Breast epithelium (tissue), 4 donors: Measurements from ENCODE around the gene TRPC1. TPM values are rescaled to one million over a fixed set of nuclear protein-coding genes. Genes with fewer than 3 reads are reported as not detected.

Source experiments
- DNase-seq, 2 donors: peaks; one replicate each; pipeline ENCODE4 v3.0.0-alpha.2; 2019; ENCODE audit warnings: low spot score in 2 of 2
- H3K27ac ChIP-seq, 2 donors: fragments of 200-600 bp; sonication (generic) in 1 of 2; one replicate each; pipeline ENCODE4 v1.5.1; 2016 to 2019; ENCODE audit warnings: mild to moderate bottlenecking in 1 of 2
- H3K27me3 ChIP-seq, 2 donors: fragments of 200-600 bp; sonication (generic) in 1 of 2; one replicate each; pipeline versions ENCODE4 v1.5.1 to v1.6.0; 2017 to 2019; ENCODE audit warnings: control low read depth in 1 of 2, mild to moderate bottlenecking in 1 of 2
- H3K36me3 ChIP-seq: fragments of 200-600 bp; one replicate; pipeline ENCODE4 v1.5.1; 2019
- H3K4me1 ChIP-seq, 2 donors: fragments of 200-600 bp; sonication (generic); one replicate each; pipeline ENCODE4 v1.5.1; 2016 to 2019; ENCODE audit warnings: control low read depth in 1 of 2
- H3K4me3 ChIP-seq, 3 donors: fragments of 200-600 bp; sonication (generic); 1 replicate in 2 of 3; 2 replicates in 1 of 3; pipeline ENCODE4 v1.5.1; 2016 to 2019; ENCODE audit warnings: mild to moderate bottlenecking in 3 of 3, moderate library complexity in 2 of 3
- H3K9me3 ChIP-seq, 2 donors: fragments of 200-600 bp; sonication (generic) in 1 of 2; one replicate each; pipeline ENCODE4 v1.5.1; 2016 to 2019; ENCODE audit warnings: control low read depth in 1 of 2
- CTCF ChIP-seq, 3 donors: fragments of 450-650 bp; IDR thresholded peaks; one replicate each; pipeline ENCODE4 v1.5.1; 2016 to 2017; ENCODE audit warnings: antibody characterized with exemption in 3 of 3, mild to moderate bottlenecking in 3 of 3, moderate library complexity in 3 of 3
- POLR2A ChIP-seq: fragments of 450-650 bp; IDR thresholded peaks from one replicate; pipeline ENCODE4 v1.6.1; 2016; ENCODE audit warnings: antibody characterized with exemption, mild to moderate bottlenecking, moderate library complexity
- POLR2AphosphoS5 ChIP-seq, 3 donors: sonication (generic); formaldehyde crosslinking; IDR thresholded peaks; one replicate each; pipeline ENCODE4 v1.6.1; 2017; ENCODE audit warnings: antibody characterized with exemption in 3 of 3
- intact Hi-C: fragments of 100-400 bp; cut with DNase I; formaldehyde crosslinking; loops from one replicate; pipeline ENCODE4 v1.15.1; 2023; ENCODE audit warnings: low total_unique reads
- total RNA-seq, 3 donors: library from RNA; depleted of rRNA; stranded (reverse); fragments of >200 nt; gene quantifications; one replicate each; pipeline ENCODE4 v1.1.0, GENCODE V29; 2016

The TRPC1 gene
- total RNA-seq, 3 donors from 2014 or later = 12.5 to 14.8 (median 13.0) TPM

GRCh38 chr3:142782616-142783015 lies 58.8 kb downstream of the TRPC1 start:
- intact Hi-C loops = no loop called here
- Histone ChIP-seq H3K4me3 (no peak overlapping the region), H3K27ac (no peak overlapping the region), H3K4me1 (no peaks in the 10 kb centered on the region), H3K9me3 (no peaks in the 10 kb centered on the region), H3K27me3 (no peaks in the 10 kb centered on the region), H3K36me3 (no peaks in the 10 kb centered on the region)
- no peak for DNase-seq
- no peak for TF ChIP-seq POLR2A
- TF ChIP-seq CTCF (IDR thresholded peaks at IDR 0.05) = no peak
- TF ChIP-seq POLR2AphosphoS5 (IDR thresholded peaks at IDR 0.05) = no peak

- intact Hi-C loops = no loop called here
- no peak for DNase-seq
- Histone ChIP-seq H3K27ac (no peak overlapping the region), H3K4me1 (no peaks in the 10 kb centered on the region), H3K9me3 (no peaks in the 10 kb centered on the region), H3K27me3 (no peaks in the 10 kb centered on the region), H3K36me3 (no peaks in the 10 kb centered on the region), H3K4me3 (no peak overlapping the region)
- no peak for TF ChIP-seq POLR2A
- no peak for TF ChIP-seq POLR2AphosphoS5 (IDR thresholded peaks at IDR 0.05)
- no peak for TF ChIP-seq CTCF (IDR thresholded peaks at IDR 0.05)
Measured at GRCh38 chr3:142784228-142784627, 60.4 kb downstream of the TRPC1 start.

GRCh38 chr3:142785996-142786395 lies 62.2 kb downstream of the TRPC1 start:
- Histone ChIP-seq H3K36me3 (no peaks in the 10 kb centered on the region), H3K27me3 (no peaks in the 10 kb centered on the region), H3K27ac (no peak overlapping the region), H3K4me1 (no peaks in the 10 kb centered on the region), H3K4me3 (no peak overlapping the region), H3K9me3 (no peaks in the 10 kb centered on the region)
- intact Hi-C loops = no loop called here
- DNase-seq = no peak
- TF ChIP-seq POLR2A (no peak), POLR2AphosphoS5 (IDR thresholded peaks at IDR 0.05) (no peak), CTCF (IDR thresholded peaks at IDR 0.05) (no peak)

- intact Hi-C loops = no loop called here
- H3K9me3 ChIP-seq = no peaks in the 10 kb centered on the region
- TF ChIP-seq CTCF (IDR thresholded peaks at IDR 0.05) (no peak), POLR2A (no peak), POLR2AphosphoS5 (IDR thresholded peaks at IDR 0.05) (no peak)
Measured at GRCh38 chr3:142787719-142788118, 63.9 kb downstream of the TRPC1 start.

GRCh38 chr3:142794508-142794907 lies 70.7 kb downstream of the TRPC1 start:
- intact Hi-C loops = no loop called here
- Histone ChIP-seq H3K36me3 (no peaks in the 10 kb centered on the region), H3K4me3 (no peak overlapping the region), H3K4me1 (no peaks in the 10 kb centered on the region), H3K9me3 (no peaks in the 10 kb centered on the region), H3K27me3 (no peaks in the 10 kb centered on the region), H3K27ac (no peak overlapping the region)
- no peak for TF ChIP-seq CTCF (IDR thresholded peaks at IDR 0.05)
- TF ChIP-seq POLR2AphosphoS5 (IDR thresholded peaks at IDR 0.05) = no peak
- TF ChIP-seq POLR2A = no peak
- DNase-seq = no peak

More at GRCh38 chr3:142787719-142788118, 63.9 kb downstream of the TRPC1 start:
- H3K27ac ChIP-seq = no peak overlapping the region
- H3K4me3 ChIP-seq = no peak overlapping the region
- DNase-seq = no peak
- no peaks in the 10 kb centered on the region for H3K27me3 ChIP-seq
- no peaks in the 10 kb centered on the region for H3K4me1 ChIP-seq
- H3K36me3 ChIP-seq = no peaks in the 10 kb centered on the region
